HEK293 (cell line): Measurements from ENCODE around the gene SAMD1.

ENCODE experiments used
- BCL11A ChIP-seq: fragments of 450-650 bp; formaldehyde crosslinking; IDR thresholded peaks from 2 replicates; pipeline ENCODE4 v1.5.1; 2016; ENCODE audit warnings: low read depth, missing biosample characterization, missing genetic modification characterization
- CTCF ChIP-seq: fragments of 450-650 bp; formaldehyde crosslinking; IDR thresholded peaks from 2 replicates; pipeline ENCODE4 v1.5.1; 2016; ENCODE audit warnings: missing biosample characterization, missing genetic modification characterization
- PRDM4 ChIP-seq: fragments of 450-650 bp; formaldehyde crosslinking; IDR thresholded peaks from 2 replicates; pipeline ENCODE4 v1.5.1; 2017; ENCODE audit warnings: missing biosample characterization, missing genetic modification characterization
- REST ChIP-seq: fragments of 450-650 bp; formaldehyde crosslinking; IDR thresholded peaks from 2 replicates; pipeline ENCODE4 v1.5.1; 2016; ENCODE audit warnings: missing biosample characterization, missing genetic modification characterization
- SETDB1 ChIP-seq: IDR thresholded peaks from one replicate; pipeline ENCODE4 v1.6.1; 2017; ENCODE audit warnings: mild to moderate bottlenecking, low read length, moderate library complexity, mixed read lengths; ENCODE audit not compliant: insufficient read length
- YY1 ChIP-seq: fragments of 450-650 bp; formaldehyde crosslinking; IDR thresholded peaks from 2 replicates; pipeline ENCODE4 v1.5.1; 2018; ENCODE audit warnings: missing biosample characterization, missing genetic modification characterization
- ZBTB20 ChIP-seq: fragments of 450-650 bp; formaldehyde crosslinking; IDR thresholded peaks from 2 replicates; pipeline ENCODE4 v1.5.1; 2016; ENCODE audit warnings: missing biosample characterization, missing genetic modification characterization
- ZNF121 ChIP-seq: fragments of 450-650 bp; formaldehyde crosslinking; IDR thresholded peaks from 2 replicates; pipeline ENCODE4 v1.5.1; 2016; ENCODE audit warnings: missing biosample characterization, missing genetic modification characterization
- ZNF324 ChIP-seq: fragments of 450-650 bp; formaldehyde crosslinking; IDR thresholded peaks from 2 replicates; pipeline ENCODE4 v1.5.1; 2016; ENCODE audit warnings: missing biosample characterization, missing genetic modification characterization
- ZNF366 ChIP-seq: fragments of 450-650 bp; formaldehyde crosslinking; conservative IDR thresholded peaks from 2 replicates; pipeline ENCODE4 v1.5.1; 2016; ENCODE audit warnings: missing biosample characterization, missing genetic modification characterization
- ZNF792 ChIP-seq: fragments of 450-650 bp; formaldehyde crosslinking; IDR thresholded peaks from 2 replicates; pipeline ENCODE4 v1.5.1; 2016; ENCODE audit warnings: missing biosample characterization, missing genetic modification characterization

GRCh38 chr19:14112051-14112808, 21.7 kb upstream of the SAMD1 start:
- no peak for TF ChIP-seq CTCF
- no peak for TF ChIP-seq BCL11A (tag by site-specific recombination)
- TF ChIP-seq ZNF792 (tag by site-specific recombination) = no peak
- no peak for TF ChIP-seq ZNF121 (tag by site-specific recombination)
- no peak for TF ChIP-seq SETDB1
- TF ChIP-seq PRDM4 (tag by site-specific recombination) = no peak
- no peak for TF ChIP-seq ZBTB20 (tag by site-specific recombination)
- TF ChIP-seq YY1 (tag by site-specific recombination) = no peak
- no peak for TF ChIP-seq ZNF324
- TF ChIP-seq REST (tag by site-specific recombination) = no peak
- TF ChIP-seq ZNF366 = no peak
